ENCODE results near the gene VWA8. TPM values are rescaled to one million over a fixed set of nuclear protein-coding genes. Genes with fewer than 3 reads are reported as not detected.

Gene VWA8
- total and polyA plus RNA-seq, 9 donors, result 6.5 to 16.0 (median 9.3) TPM

DNA sequence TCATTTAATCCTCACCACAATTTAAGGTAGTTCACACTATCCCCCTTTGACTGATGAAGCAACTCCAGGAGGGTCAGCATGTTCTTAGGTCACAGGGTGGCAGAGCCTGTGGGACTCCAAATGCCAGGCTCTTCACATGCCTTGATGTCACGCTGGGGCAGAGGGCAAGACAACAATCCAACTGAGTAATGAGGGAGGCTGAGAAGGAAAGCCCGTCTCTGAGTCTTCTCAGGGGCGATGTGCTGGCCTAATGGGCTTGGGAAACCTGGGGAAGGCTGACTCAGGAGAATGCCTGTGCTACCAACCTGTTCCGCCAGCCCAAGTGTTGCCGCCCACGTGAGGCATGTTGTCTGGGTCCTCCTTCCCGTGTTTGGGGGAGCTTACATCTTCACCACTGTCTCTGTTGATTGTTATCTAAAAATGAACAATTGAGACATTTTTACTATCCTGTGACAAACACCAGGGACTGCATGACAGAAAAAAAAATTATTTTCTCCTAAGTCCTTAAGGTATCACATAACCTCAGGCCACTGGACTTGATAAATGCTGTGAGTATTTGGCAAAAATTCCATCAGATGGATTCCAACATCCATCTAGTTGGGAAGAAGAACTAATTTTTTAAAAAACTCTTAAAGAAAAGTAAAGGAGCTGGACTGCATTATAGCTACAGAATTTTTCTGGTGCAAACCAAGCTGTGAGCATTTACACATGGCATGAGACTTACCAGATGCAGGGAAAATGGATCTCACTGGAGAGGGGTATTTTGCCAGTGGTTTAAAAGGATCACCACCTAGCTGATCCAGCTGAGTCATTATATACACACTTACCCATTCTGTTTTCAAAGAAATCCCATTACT lies 346.0 kb downstream of the VWA8 start:
- Histone ChIP-seq H3K27ac (ENCODE audit: low read length) (peak overlapping the region; percentile 62), H3K4me3 (ENCODE audit: low read length) (no peak overlapping the region), H3K36me3 (ENCODE audit: control insufficient read depth, insufficient read depth, low read length) (peaks cover 4% of the 10 kb centered on the region), H3K4me1 (ENCODE audit: control insufficient read depth, insufficient read depth, low read length) (peaks cover 23% of the 10 kb centered on the region), H3K27me3 (ENCODE audit: control insufficient read depth, insufficient read depth, low read length) (no peaks in the 10 kb centered on the region), H3K9me3 (replicated peaks; ENCODE audit: control insufficient read depth, low read depth, low read length) (no peaks in the 10 kb centered on the region)
- 96% methylated on average over 3 of the region's 7 CpGs for WGBS (ENCODE audit: insufficient coverage)
- peak; percentile 58 for DNase-seq

DNA sequence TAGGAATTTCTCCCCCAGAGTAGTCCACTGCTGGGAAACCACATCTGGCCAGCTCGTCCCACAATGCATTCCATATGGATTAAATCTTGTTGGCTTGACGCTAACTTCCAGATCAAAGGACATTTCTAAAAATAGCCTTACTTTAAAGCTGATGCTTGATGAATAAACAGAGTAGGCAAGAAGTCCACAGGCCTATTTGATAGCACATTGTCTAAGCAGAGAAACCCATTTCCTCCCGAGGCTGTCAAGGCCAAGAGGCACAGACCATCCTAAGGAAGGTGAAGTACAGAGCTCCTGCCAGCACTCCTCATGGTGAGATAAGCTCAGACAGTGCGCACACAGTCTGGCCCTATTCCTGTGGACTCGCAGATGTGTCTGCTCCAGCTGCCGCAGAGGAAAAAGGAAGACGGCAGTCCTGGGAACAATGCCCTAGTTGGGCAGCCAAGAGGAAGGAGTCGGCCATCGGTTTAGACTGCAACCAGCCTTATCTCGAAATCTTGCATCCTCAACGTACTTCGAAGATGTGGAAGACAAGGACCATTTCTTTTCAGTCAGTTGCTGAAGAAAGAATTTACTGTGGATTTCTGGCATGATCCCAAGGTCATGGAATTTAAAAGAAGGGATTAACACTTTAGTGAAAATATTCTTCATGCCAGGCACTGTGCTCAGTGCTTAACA lies 346.8 kb downstream of the VWA8 start:
- Histone ChIP-seq H3K36me3 (ENCODE audit: control insufficient read depth, insufficient read depth, low read length) (peaks cover 8% of the 10 kb centered on the region), H3K4me1 (ENCODE audit: control insufficient read depth, insufficient read depth, low read length) (peaks cover 23% of the 10 kb centered on the region), H3K9me3 (replicated peaks; ENCODE audit: control insufficient read depth, low read depth, low read length) (no peaks in the 10 kb centered on the region), H3K27me3 (ENCODE audit: control insufficient read depth, insufficient read depth, low read length) (no peaks in the 10 kb centered on the region), H3K27ac (ENCODE audit: low read length) (peak overlapping the region; percentile 62), H3K4me3 (ENCODE audit: low read length) (no peak overlapping the region)
- DNase-seq, result peak; percentile 79
- 19% methylated on average over 10 of the region's 12 CpGs for WGBS (ENCODE audit: insufficient coverage)

DNA sequence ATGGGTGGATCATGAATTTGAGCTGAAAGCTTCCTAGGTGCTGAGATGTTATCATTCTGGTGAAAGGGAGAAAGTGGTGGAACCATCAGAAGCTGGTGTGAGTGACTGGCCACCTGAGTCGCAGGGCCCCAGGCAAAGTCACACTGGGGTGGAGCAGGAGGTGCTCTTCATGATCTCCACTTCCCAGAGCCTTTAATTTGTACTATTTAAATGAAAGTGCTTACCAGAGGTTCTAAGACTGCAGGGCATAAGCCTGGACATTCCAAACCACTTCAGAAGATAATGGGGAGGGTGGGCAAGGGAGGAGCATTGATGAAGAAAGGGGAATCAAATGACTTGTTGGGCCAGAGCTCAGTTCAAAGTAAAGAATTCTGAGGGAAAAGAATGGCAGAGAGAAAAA lies 347.4 kb downstream of the VWA8 start:
- DNase-seq, result no peak
- Histone ChIP-seq H3K9me3 (replicated peaks; ENCODE audit: control insufficient read depth, low read depth, low read length) (no peaks in the 10 kb centered on the region), H3K4me1 (ENCODE audit: control insufficient read depth, insufficient read depth, low read length) (peaks cover 23% of the 10 kb centered on the region), H3K27ac (ENCODE audit: low read length) (peak overlapping the region; percentile 62), H3K36me3 (ENCODE audit: control insufficient read depth, insufficient read depth, low read length) (peaks cover 10% of the 10 kb centered on the region), H3K4me3 (ENCODE audit: low read length) (no peak overlapping the region), H3K27me3 (ENCODE audit: control insufficient read depth, insufficient read depth, low read length) (no peaks in the 10 kb centered on the region)
- no CpG with 5 or more reads among the region's 1 CpG for WGBS (ENCODE audit: insufficient coverage)

DNA sequence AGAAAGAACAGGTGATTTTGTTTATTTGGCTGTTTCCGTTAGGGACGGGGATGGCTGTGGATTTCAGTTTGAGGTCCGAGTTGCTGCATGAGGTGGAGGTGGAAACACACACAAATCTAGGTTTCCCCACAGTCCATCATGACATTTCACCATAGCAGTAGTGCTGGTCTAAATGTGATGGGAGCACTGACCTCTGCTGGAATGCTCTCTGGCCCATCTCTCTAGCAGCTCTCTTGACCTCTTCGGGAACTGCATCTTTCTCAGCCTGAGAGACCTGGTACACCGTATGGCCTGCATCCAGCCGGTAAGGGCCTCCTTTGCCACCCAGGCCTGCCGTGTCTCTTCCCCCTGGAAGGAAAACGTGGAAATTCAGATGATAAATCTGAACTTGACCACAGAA lies 349.5 kb downstream of the VWA8 start:
- Histone ChIP-seq H3K4me3 (ENCODE audit: low read length) (no peak overlapping the region), H3K36me3 (ENCODE audit: control insufficient read depth, insufficient read depth, low read length) (peaks cover 10% of the 10 kb centered on the region), H3K27ac (ENCODE audit: low read length) (peak overlapping the region; percentile 22), H3K9me3 (replicated peaks; ENCODE audit: control insufficient read depth, low read depth, low read length) (no peaks in the 10 kb centered on the region), H3K4me1 (ENCODE audit: control insufficient read depth, insufficient read depth, low read length) (peaks cover 23% of the 10 kb centered on the region), H3K27me3 (ENCODE audit: control insufficient read depth, insufficient read depth, low read length) (no peaks in the 10 kb centered on the region)
- no peak for DNase-seq
- WGBS (ENCODE audit: insufficient coverage), result 93% methylated on average over 3 of the region's 8 CpGs

DNA sequence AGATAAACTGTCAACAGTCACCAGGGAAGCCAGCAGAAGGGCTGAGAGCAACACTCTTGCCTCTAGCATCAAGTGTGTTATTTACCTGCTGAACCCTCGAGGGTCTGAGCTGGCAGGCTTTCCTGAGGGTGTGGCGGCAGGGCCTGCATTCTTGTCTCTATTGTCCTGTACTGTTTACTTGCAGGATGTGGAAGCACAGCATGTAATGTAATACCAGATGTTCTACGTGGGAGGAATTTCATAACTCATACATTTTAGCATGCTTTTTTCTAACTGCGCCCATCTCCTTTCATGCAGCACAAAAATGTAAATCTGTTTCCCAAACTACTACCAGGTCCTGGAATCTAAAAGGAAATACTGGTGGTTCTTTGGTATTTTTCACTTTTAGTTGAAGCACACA lies 350.5 kb downstream of the VWA8 start:
- peak overlapping the region; percentile 69 for H3K27ac ChIP-seq (ENCODE audit: low read length)
- no peaks in the 10 kb centered on the region for H3K27me3 ChIP-seq (ENCODE audit: control insufficient read depth, insufficient read depth, low read length)
- 0% methylated on average over 1 of the region's 4 CpGs for WGBS (ENCODE audit: insufficient coverage)
- DNase-seq, result peak; percentile 70
- no peak overlapping the region for H3K4me3 ChIP-seq (ENCODE audit: low read length)
- H3K9me3 ChIP-seq (replicated peaks; ENCODE audit: control insufficient read depth, low read depth, low read length), result no peaks in the 10 kb centered on the region
- H3K36me3 ChIP-seq (ENCODE audit: control insufficient read depth, insufficient read depth, low read length), result peaks cover 10% of the 10 kb centered on the region
- peaks cover 23% of the 10 kb centered on the region for H3K4me1 ChIP-seq (ENCODE audit: control insufficient read depth, insufficient read depth, low read length)

DNA sequence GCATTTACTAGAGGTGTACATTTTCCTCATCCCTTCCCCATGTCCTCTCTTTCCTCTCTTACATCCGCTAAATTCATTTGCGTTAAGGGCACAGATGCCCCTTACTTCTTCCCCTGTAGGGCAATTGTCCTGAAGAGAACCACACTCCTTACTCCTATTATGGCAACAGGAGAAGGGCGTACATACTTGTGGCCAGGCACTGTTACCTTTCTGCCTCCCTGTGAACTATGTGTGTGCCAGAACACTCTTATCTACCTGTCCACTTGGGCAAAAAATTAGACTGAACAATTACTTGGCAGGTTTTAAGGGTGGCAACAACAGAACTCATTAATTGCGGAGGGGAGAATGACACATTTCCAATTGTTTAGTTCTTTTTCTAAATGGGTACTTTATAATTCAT lies 351.1 kb downstream of the VWA8 start:
- WGBS (ENCODE audit: insufficient coverage), result 86% methylated on average over 2 of the region's 4 CpGs
- H3K4me1 ChIP-seq (ENCODE audit: control insufficient read depth, insufficient read depth, low read length), result peaks cover 22% of the 10 kb centered on the region
- DNase-seq, result no peak
- no peaks in the 10 kb centered on the region for H3K9me3 ChIP-seq (replicated peaks; ENCODE audit: control insufficient read depth, low read depth, low read length)
- no peak overlapping the region for H3K4me3 ChIP-seq (ENCODE audit: low read length)
- H3K36me3 ChIP-seq (ENCODE audit: control insufficient read depth, insufficient read depth, low read length), result peaks cover 10% of the 10 kb centered on the region
- H3K27me3 ChIP-seq (ENCODE audit: control insufficient read depth, insufficient read depth, low read length), result no peaks in the 10 kb centered on the region
- H3K27ac ChIP-seq (ENCODE audit: low read length), result peak overlapping the region; percentile 2

DNA sequence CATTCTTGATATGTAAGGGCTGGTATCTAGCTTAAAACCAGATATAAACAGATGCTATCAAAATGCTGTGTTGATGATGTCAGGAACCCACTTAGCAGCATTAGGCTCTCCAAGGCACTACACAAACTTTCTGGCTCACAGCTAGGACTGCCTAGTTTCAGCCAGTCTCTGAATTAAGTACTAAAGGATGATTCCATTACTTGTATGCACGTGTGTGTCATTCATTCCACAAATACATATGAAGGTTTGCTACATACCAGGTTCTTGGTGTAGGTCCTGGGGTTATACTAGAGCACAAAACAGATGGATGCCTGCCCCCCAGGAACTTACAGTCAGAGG lies 352.1 kb downstream of the VWA8 start:
- Histone ChIP-seq H3K9me3 (replicated peaks; ENCODE audit: control insufficient read depth, low read depth, low read length) (no peaks in the 10 kb centered on the region), H3K27ac (ENCODE audit: low read length) (no peak overlapping the region), H3K4me3 (ENCODE audit: low read length) (no peak overlapping the region), H3K4me1 (ENCODE audit: control insufficient read depth, insufficient read depth, low read length) (peaks cover 13% of the 10 kb centered on the region), H3K27me3 (ENCODE audit: control insufficient read depth, insufficient read depth, low read length) (no peaks in the 10 kb centered on the region), H3K36me3 (ENCODE audit: control insufficient read depth, insufficient read depth, low read length) (peaks cover 10% of the 10 kb centered on the region)
- no CpG with 5 or more reads among the region's 1 CpG for WGBS (ENCODE audit: insufficient coverage)
- DNase-seq, result peak; percentile 34

DNA sequence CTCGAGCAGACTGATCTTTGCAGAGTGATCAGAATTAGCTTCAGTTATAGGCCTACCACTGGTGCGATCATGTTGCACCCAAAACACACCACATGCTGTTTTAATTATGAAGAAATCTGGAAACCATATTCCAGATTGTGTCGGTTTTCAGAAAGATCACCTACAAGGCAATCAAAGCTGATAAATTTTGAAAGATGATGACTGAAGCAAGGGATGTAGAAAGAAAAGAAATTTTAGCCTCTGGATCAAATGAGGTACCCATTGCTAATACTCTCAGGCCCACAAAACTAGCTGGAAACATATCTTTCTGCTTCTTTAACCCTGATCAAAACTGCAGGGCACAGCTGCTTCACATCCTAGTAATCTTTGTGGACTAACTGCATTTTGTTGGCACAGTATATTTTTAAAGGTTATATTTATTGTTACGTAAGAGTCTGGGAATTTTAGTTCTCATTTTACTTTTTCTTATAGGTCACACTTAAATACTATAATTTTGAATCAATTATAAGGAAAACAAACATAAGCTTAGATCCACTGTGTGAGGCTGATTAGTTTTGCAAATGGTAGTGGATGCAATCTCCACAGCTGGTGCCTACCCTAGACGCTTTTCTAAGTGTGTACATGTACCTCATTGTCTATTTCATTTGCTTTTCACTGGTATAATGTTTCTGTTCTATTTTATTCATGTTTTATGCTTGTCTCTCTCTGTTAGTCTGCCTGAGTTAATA lies 352.6 kb downstream of the VWA8 start:
- Histone ChIP-seq H3K27me3 (ENCODE audit: control insufficient read depth, insufficient read depth, low read length) (no peaks in the 10 kb centered on the region), H3K9me3 (replicated peaks; ENCODE audit: control insufficient read depth, low read depth, low read length) (no peaks in the 10 kb centered on the region), H3K27ac (ENCODE audit: low read length) (no peak overlapping the region), H3K4me1 (ENCODE audit: control insufficient read depth, insufficient read depth, low read length) (peaks cover 8% of the 10 kb centered on the region), H3K4me3 (ENCODE audit: low read length) (no peak overlapping the region), H3K36me3 (ENCODE audit: control insufficient read depth, insufficient read depth, low read length) (peaks cover 10% of the 10 kb centered on the region)
- DNase-seq, result no peak
- no CpG with 5 or more reads among the region's 5 CpGs for WGBS (ENCODE audit: insufficient coverage)

DNA sequence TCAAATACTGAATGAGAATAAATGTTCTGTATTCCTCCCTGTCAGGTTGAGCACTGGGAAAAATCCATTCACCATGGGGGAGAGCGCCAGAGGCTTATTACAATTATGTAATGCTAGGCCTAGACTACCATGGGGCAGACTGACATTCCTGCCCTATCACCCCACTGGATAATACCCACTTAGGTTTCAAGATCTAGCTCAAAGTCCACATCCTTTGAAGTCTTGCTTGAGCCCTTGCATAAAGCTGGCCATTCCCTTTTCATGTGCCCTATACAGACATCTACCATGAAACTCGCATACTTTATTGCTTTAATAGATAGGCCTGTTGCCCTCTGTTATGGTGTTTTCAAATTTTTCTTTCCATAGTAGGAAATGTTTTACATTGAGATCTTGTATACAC lies 354.3 kb downstream of the VWA8 start:
- no CpG with 5 or more reads among the region's 2 CpGs for WGBS (ENCODE audit: insufficient coverage)
- H3K9me3 ChIP-seq (replicated peaks; ENCODE audit: control insufficient read depth, low read depth, low read length), result no peaks in the 10 kb centered on the region
- peaks cover 7% of the 10 kb centered on the region for H3K4me1 ChIP-seq (ENCODE audit: control insufficient read depth, insufficient read depth, low read length)
- DNase-seq, result no peak
- peaks cover 12% of the 10 kb centered on the region for H3K36me3 ChIP-seq (ENCODE audit: control insufficient read depth, insufficient read depth, low read length)
- no peaks in the 10 kb centered on the region for H3K27me3 ChIP-seq (ENCODE audit: control insufficient read depth, insufficient read depth, low read length)
- H3K4me3 ChIP-seq (ENCODE audit: low read length), result no peak overlapping the region
- no peak overlapping the region for H3K27ac ChIP-seq (ENCODE audit: low read length)
